ENCODE measurements around the gene ITIH1. TPM values are rescaled to one million over a fixed set of nuclear protein-coding genes. Genes with fewer than 3 reads are reported as not detected.

The ITIH1 gene
- total RNA-seq, 2 experiments from 2014 or later = not detected

DNA sequence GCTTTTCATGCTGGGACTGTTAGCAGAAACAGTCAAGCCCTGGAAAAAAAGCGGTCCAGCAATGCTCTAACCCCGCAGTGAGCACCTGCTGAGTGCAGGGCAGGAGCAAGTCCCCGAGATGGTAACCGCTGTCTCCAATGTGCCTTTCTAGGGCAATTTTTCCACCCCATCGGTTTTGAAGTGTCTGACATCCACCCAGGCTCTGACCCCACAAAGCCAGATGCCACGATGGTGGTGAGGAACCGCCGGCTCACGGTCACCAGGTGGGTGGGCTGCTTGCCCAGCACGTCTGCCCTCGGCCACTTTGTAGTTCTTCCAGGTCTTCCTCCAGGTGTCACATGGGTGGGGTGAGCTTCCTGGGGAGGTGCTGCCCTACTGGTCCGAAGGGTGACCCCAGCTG lies 14.0 kb downstream of the ITIH1 start:
- no peaks in the 10 kb centered on the region for H3K9me3 Mint-ChIP-seq
- TF ChIP-seq, protein P1, sequence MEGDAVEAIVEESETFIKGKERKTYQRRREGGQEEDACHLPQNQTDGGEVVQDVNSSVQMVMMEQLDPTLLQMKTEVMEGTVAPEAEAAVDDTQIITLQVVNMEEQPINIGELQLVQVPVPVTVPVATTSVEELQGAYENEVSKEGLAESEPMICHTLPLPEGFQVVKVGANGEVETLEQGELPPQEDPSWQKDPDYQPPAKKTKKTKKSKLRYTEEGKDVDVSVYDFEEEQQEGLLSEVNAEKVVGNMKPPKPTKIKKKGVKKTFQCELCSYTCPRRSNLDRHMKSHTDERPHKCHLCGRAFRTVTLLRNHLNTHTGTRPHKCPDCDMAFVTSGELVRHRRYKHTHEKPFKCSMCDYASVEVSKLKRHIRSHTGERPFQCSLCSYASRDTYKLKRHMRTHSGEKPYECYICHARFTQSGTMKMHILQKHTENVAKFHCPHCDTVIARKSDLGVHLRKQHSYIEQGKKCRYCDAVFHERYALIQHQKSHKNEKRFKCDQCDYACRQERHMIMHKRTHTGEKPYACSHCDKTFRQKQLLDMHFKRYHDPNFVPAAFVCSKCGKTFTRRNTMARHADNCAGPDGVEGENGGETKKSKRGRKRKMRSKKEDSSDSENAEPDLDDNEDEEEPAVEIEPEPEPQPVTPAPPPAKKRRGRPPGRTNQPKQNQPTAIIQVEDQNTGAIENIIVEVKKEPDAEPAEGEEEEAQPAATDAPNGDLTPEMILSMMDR (IDR thresholded peaks at IDR 0.05) = no peak

DNA sequence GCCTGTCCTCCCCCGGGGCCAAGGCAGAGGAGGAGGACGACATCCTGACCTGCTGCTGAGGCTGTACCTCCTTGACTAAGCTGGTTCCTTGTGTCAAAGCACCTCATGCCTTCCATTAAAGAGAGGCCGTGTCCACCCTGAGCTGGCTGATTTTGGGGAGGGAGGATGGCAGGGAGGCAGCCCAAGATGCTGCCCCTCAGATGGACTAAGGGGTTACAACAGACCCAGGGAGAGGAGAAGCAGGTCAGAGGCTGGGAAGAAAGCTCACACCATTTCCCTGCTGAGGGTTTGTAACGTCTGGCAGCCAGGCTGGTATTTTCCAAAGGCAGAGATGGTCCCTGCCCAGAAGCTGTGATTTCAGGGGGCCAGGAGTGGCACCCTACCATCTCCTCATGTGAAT lies 14.5 kb downstream of the ITIH1 start:
- no peaks in the 10 kb centered on the region for H3K36me3 ChIP-seq (ENCODE audit: insufficient read depth, low read length)
- intact Hi-C loops (cut with DNase I, micrococcal nuclease) = no loop called here
- ChIA-PET POLR2A (no interaction called here), CTCF (no interaction called here)
- Mint-ChIP-seq H3K4me3 (no peak overlapping the region), H3K9me3 (no peaks in the 10 kb centered on the region), H3K27me3 (no peaks in the 10 kb centered on the region), H3K4me1 (ENCODE audit: low read depth) (no peaks in the 10 kb centered on the region), H3K27ac (no peak overlapping the region), H3K36me3 (ENCODE audit: low read depth) (no peaks in the 10 kb centered on the region)
- H3K27ac ChIP-seq (ENCODE audit: low read depth in 1 of 2, low read length in 2 of 2) = no peak overlapping the region
- TF ChIP-seq, protein P1 (IDR thresholded peaks at IDR 0.05) = no peak
- H3K27me3 ChIP-seq (ENCODE audit: control insufficient read depth in 1 of 2, insufficient read depth in 2 of 2, low read length in 2 of 2) = no peaks in the 10 kb centered on the region
- ATAC-seq (ENCODE audit: poor library complexity) = no peak
- no peak for DNase-seq
- H3K9me3 ChIP-seq (ENCODE audit: control insufficient read depth in 1 of 2, insufficient read depth in 1 of 2, low read length in 2 of 2) = no peaks in the 10 kb centered on the region
- H3K4me3 ChIP-seq (ENCODE audit: low read length) = no peak overlapping the region
- no peaks in the 10 kb centered on the region for H3K4me1 ChIP-seq (ENCODE audit: insufficient read depth, low read length)

More for the DNA sequence above, 14.0 kb downstream of the ITIH1 start:
- no peak overlapping the region for H3K27ac ChIP-seq (ENCODE audit: low read depth in 1 of 2, low read length in 2 of 2)
- H3K27me3 ChIP-seq (ENCODE audit: control insufficient read depth in 1 of 2, insufficient read depth in 2 of 2, low read length in 2 of 2) = no peaks in the 10 kb centered on the region
- CTCF ChIA-PET = no interaction called here
- Mint-ChIP-seq H3K4me1 (ENCODE audit: low read depth) (no peaks in the 10 kb centered on the region), H3K27ac (no peak overlapping the region), H3K4me3 (no peak overlapping the region), H3K27me3 (no peaks in the 10 kb centered on the region), H3K36me3 (ENCODE audit: low read depth) (no peaks in the 10 kb centered on the region)
- ATAC-seq (ENCODE audit: poor library complexity) (no peak), DNase-seq (no peak)
- POLR2A ChIA-PET = no interaction called here
- H3K4me3 ChIP-seq (ENCODE audit: low read length) = no peak overlapping the region
- no peaks in the 10 kb centered on the region for H3K4me1 ChIP-seq (ENCODE audit: insufficient read depth, low read length)
- H3K36me3 ChIP-seq (ENCODE audit: insufficient read depth, low read length) = no peaks in the 10 kb centered on the region
- intact Hi-C loops (cut with DNase I, micrococcal nuclease) = no loop called here
- H3K9me3 ChIP-seq (ENCODE audit: control insufficient read depth in 1 of 2, insufficient read depth in 1 of 2, low read length in 2 of 2) = no peaks in the 10 kb centered on the region

DNA sequence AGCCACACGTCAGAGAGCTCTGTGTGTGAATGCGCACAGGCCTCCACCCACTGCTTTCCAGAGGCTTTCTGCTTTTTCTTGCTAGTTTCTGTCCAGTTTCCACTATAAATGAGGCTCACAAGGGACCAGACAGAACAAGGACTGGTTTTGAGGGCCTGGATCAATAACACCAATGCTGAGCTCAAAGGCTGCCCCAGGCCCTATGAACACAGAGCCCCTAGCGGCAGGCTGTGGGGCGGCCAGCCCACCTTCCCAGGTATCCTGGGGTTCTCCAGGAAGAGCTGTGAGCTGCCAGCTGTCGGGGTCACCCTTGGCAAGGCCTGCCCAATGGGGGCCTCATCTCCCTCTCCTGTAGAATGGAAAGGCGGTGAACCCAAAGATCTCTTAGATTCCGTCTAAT lies 15.0 kb downstream of the ITIH1 start:
- Mint-ChIP-seq H3K27me3 (no peaks in the 10 kb centered on the region), H3K27ac (no peak overlapping the region), H3K4me1 (ENCODE audit: low read depth) (no peaks in the 10 kb centered on the region), H3K4me3 (no peak overlapping the region), H3K9me3 (no peaks in the 10 kb centered on the region), H3K36me3 (ENCODE audit: low read depth) (no peaks in the 10 kb centered on the region)
- H3K4me3 ChIP-seq (ENCODE audit: low read length) = no peak overlapping the region
- H3K36me3 ChIP-seq (ENCODE audit: insufficient read depth, low read length) = no peaks in the 10 kb centered on the region
- no peak overlapping the region for H3K27ac ChIP-seq (ENCODE audit: low read depth in 1 of 2, low read length in 2 of 2)
- H3K9me3 ChIP-seq (ENCODE audit: control insufficient read depth in 1 of 2, insufficient read depth in 1 of 2, low read length in 2 of 2) = no peaks in the 10 kb centered on the region
- no peak for DNase-seq
- intact Hi-C loops (cut with DNase I, micrococcal nuclease) = no loop called here
- TF ChIP-seq, protein P1 (IDR thresholded peaks at IDR 0.05) = no peak
- no peaks in the 10 kb centered on the region for H3K27me3 ChIP-seq (ENCODE audit: control insufficient read depth in 1 of 2, insufficient read depth in 2 of 2, low read length in 2 of 2)
- H3K4me1 ChIP-seq (ENCODE audit: insufficient read depth, low read length) = no peaks in the 10 kb centered on the region
- no peak for ATAC-seq (ENCODE audit: poor library complexity)
- ChIA-PET POLR2A (no interaction called here), CTCF (no interaction called here)
